ENCODE measurements around the gene ALDOA. TPM values are rescaled to one million over a fixed set of nuclear protein-coding genes. Genes with fewer than 3 reads are reported as not detected.

The ALDOA gene
- total and polyA plus RNA-seq, 9 of the 15 experiments (the other 6 are each of a cell fraction or from before 2014, with no cell fraction given) = 311 to 2,224 (median 1,293) TPM

DNA sequence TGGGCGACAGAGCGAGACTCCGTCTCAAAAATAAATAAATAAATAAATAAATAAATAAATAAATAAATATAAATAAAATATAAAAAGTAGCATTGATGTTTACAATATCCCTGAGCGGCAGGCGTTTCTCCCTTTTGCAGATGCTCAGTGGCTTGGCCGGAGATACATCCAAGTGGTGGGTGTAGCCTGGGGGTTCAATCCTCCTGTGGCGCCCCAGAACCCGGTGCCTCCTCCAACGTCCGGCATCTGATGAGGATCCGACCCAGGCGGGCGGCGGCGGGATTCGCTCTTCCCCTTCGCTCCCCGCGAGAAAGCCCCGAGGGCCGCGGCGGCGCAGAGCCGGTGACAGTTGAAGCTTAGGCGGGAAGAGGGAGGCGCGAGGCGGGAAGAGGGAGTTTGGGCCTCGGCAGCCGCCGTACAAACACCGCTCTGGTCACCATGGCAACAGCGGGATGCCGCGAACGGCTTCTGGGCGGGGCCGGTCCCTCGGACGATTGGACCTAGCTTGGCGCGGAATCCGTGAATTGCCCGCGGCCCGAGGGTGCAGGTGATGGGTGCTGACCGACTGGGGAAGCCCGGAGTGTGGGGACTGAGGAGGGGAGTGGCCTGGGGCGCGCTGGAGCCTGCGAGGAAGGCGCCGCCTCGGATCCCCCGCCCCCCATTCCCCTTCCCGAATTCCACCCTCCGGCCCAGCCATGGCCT lies 12.7 kb upstream of the ALDOA start (continued):
- TF ChIP-seq ASH1L (IDR thresholded peaks at IDR 0.05; ENCODE audit: borderline replicate concordance, low read depth, partially characterized antibody) = no peak
- no peak for TF ChIP-seq SRSF9 (IDR thresholded peaks at IDR 0.05; ENCODE audit: borderline replicate concordance, low read depth, low read length)
- TF ChIP-seq FOXA3 (CRISPR knock-in tag; conservative IDR thresholded peaks at IDR 0.05 in 1 of 2, IDR thresholded peaks at IDR 0.05 in 1 of 2) = peak in 1 of 2 experiments; percentile 81; a peak in 1 of 4 replicates
- TF ChIP-seq, protein P1, sequence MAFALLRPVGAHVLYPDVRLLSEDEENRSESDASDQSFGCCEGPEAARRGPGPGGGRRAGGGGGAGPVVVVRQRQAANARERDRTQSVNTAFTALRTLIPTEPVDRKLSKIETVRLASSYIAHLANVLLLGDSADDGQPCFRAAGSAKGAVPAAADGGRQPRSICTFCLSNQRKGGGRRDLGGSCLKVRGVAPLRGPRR (CRISPR knock-in tag; IDR thresholded peaks at IDR 0.05) = no peak
- peak; percentile 95 for TF ChIP-seq SP1 (CRISPR knock-in tag; IDR thresholded peaks at IDR 0.05)
- TF ChIP-seq PML (IDR thresholded peaks at IDR 0.05; ENCODE audit: low read length) = no peak
- TF ChIP-seq, protein P2, sequence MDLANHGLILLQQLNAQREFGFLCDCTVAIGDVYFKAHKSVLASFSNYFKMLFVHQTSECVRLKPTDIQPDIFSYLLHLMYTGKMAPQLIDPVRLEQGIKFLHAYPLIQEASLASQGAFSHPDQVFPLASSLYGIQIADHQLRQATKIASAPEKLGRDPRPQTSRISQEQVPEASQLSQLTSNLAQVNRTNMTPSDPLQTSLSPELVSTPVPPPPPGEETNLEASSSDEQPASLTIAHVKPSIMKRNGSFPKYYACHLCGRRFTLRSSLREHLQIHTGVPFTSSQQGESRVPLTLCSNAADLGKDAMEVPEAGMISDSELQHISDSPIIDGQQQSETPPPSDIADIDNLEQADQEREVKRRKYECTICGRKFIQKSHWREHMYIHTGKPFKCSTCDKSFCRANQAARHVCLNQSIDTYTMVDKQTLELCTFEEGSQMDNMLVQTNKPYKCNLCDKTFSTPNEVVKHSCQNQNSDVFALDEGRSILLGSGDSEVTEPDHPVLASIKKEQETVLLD (IDR thresholded peaks at IDR 0.05) = peak; percentile 27; the same call in 1 of the 2 replicates
- no peak for TF ChIP-seq PPARD (CRISPR knock-in tag; IDR thresholded peaks at IDR 0.05)
- TF ChIP-seq TCFL5 (CRISPR knock-in tag; conservative IDR thresholded peaks at IDR 0.05) = no peak
- TF ChIP-seq KLF6 (CRISPR knock-in tag; IDR thresholded peaks at IDR 0.05; ENCODE audit: borderline replicate concordance) = no peak
- no peak for TF ChIP-seq ELF2 (CRISPR knock-in tag; IDR thresholded peaks at IDR 0.05)
- TF ChIP-seq LCOR (CRISPR knock-in tag; IDR thresholded peaks at IDR 0.05) = peak; percentile 99
- no peak for TF ChIP-seq ZNF347 (CRISPR knock-in tag; IDR thresholded peaks at IDR 0.05; ENCODE audit: low read depth)
- no peak for TF ChIP-seq SRSF3 (IDR thresholded peaks at IDR 0.05; ENCODE audit: insufficient read depth, low read length)
- TF ChIP-seq NCOA4 (IDR thresholded peaks at IDR 0.05; ENCODE audit: partially characterized antibody) = no peak
- TF ChIP-seq, protein P3, sequence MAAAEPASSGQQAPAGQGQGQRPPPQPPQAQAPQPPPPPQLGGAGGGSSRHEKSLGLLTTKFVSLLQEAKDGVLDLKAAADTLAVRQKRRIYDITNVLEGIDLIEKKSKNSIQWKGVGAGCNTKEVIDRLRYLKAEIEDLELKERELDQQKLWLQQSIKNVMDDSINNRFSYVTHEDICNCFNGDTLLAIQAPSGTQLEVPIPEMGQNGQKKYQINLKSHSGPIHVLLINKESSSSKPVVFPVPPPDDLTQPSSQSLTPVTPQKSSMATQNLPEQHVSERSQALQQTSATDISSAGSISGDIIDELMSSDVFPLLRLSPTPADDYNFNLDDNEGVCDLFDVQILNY (CRISPR knock-in tag; IDR thresholded peaks at IDR 0.05) = peak; percentile 97
- TF ChIP-seq, protein P4, sequence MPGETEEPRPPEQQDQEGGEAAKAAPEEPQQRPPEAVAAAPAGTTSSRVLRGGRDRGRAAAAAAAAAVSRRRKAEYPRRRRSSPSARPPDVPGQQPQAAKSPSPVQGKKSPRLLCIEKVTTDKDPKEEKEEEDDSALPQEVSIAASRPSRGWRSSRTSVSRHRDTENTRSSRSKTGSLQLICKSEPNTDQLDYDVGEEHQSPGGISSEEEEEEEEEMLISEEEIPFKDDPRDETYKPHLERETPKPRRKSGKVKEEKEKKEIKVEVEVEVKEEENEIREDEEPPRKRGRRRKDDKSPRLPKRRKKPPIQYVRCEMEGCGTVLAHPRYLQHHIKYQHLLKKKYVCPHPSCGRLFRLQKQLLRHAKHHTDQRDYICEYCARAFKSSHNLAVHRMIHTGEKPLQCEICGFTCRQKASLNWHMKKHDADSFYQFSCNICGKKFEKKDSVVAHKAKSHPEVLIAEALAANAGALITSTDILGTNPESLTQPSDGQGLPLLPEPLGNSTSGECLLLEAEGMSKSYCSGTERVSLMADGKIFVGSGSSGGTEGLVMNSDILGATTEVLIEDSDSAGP (CRISPR knock-in tag; IDR thresholded peaks at IDR 0.05) = no peak
- TF ChIP-seq SIN3B (IDR thresholded peaks at IDR 0.05; ENCODE audit: low read depth) = no peak
- TF ChIP-seq ETS1 (conservative IDR thresholded peaks at IDR 0.05; ENCODE audit: control insufficient read depth, low read depth, low read length) = no peak
- no peak for TF ChIP-seq ZNF316 (IDR thresholded peaks at IDR 0.05)
- no peak for TF ChIP-seq DLX4 (CRISPR knock-in tag; IDR thresholded peaks at IDR 0.05)
- TF ChIP-seq HNRNPLL (IDR thresholded peaks at IDR 0.05; ENCODE audit: low read depth, low read length, poor library complexity, severe bottlenecking) = peak; percentile 60
- no peak for TF ChIP-seq ZSCAN32 (CRISPR knock-in tag; IDR thresholded peaks at IDR 0.05)

Measured in K562 (cell line).